HCT116 (cell line): Measurements from ENCODE around the gene PREX1. TPM values are rescaled to one million over a fixed set of nuclear protein-coding genes. Genes with fewer than 3 reads are reported as not detected.

Experiments used
- ATAC-seq: fragments of 200-7000 bp; cut with Tn5 transposase; 2 replicates; pipeline ENCODE4 v1.9.1; 2020; ENCODE audit warnings: mild to moderate bottlenecking, moderate library complexity
- BruUV-seq: library from RNA; stranded (reverse); fragments of 400-500 nt; replicated peaks from 2 replicates; lab custom pipeline; 2021; lab: Mats Ljungman, UMichigan
- CTCF ChIA-PET: fragments of 300-600 bp; sonication (Branson Sonifier 250); formaldehyde crosslinking; loops from one replicate; lab custom pipeline; 2021; ENCODE audit warnings: antibody characterized with exemption; lab: Charles Lee
- POLR2A ChIA-PET: fragments of 300-600, 350-600 bp; sonication (Branson Sonifier 250); formaldehyde crosslinking; loops from one replicate; lab custom pipeline; 2021; ENCODE audit warnings: antibody characterized with exemption; lab: Charles Lee
- RAD21 ChIA-PET, 2 experiments: fragments of 300-600 bp; sonication (Branson Sonifier 250); formaldehyde crosslinking; loops; one replicate each; lab custom pipeline; 2023; ENCODE audit warnings: low total read pairs in 2 of 2; ENCODE audit not compliant: uncharacterized antibody in 2 of 2, unreplicated experiment in 2 of 2, low non-redundant PET in 1 of 2; lab: Charles Lee
- DNase-seq: peaks from one replicate; pipeline ENCODE4 v3.0.0-alpha.2; 2010; ENCODE audit warnings: low read depth, low spot score
- H2AFZ ChIP-seq: fragments of 200-600 bp; shearing (Covaris generic), sonication (generic); 2 replicates; pipeline ENCODE4 v1.6.1; 2017; ENCODE audit warnings: low read depth, mixed run types, mixed read lengths, antibody characterized with exemption, low read length; ENCODE audit not compliant: poor library complexity, severe bottlenecking
- H3K27ac ChIP-seq: 2 replicates; pipeline ENCODE4 v1.5.1; 2012; ENCODE audit warnings: low read depth, low read length
- H3K27me3 ChIP-seq: fragments of 200-600 bp; sonication (generic); 2 replicates; pipeline ENCODE4 v1.6.1; 2016; ENCODE audit warnings: mixed run types, low read length, mixed read lengths; ENCODE audit not compliant: insufficient read depth
- H3K36me3 ChIP-seq, 2 experiments: fragments of 200-500 bp in 1 of 2; fragments of 200-600 bp in 1 of 2; sonication (Bioruptor generic) in 1 of 2; sonication (generic) in 1 of 2; 2 replicates each; pipeline versions ENCODE4 v1.5.1 to v1.6.1; 2014 to 2016; ENCODE audit warnings: low read length in 2 of 2, inconsistent platforms in 1 of 2, mixed read lengths in 1 of 2, mixed run types in 1 of 2; ENCODE audit not compliant: insufficient read depth in 2 of 2, control insufficient read depth in 1 of 2
- H3K4me1 ChIP-seq, 2 experiments: fragments of 200-600 bp in 1 of 2; sonication (generic) in 1 of 2; 2 replicates each; pipeline versions ENCODE4 v1.5.1 to v1.6.1; 2012 to 2017; ENCODE audit warnings: low read length in 2 of 2, inconsistent platforms in 1 of 2, mild to moderate bottlenecking in 1 of 2, mixed read lengths in 1 of 2, mixed run types in 1 of 2, moderate library complexity in 1 of 2; ENCODE audit not compliant: insufficient read depth in 2 of 2, control insufficient read depth in 1 of 2
- H3K4me2 ChIP-seq: fragments of 200-600 bp; sonication (generic); 2 replicates; pipeline ENCODE4 v1.6.1; 2017; ENCODE audit warnings: mixed run types, low read length, mixed read lengths
- H3K4me3 ChIP-seq, 2 experiments: fragments of 200-600 bp in 1 of 2; sonication (generic) in 1 of 2; replicated peaks in 1 of 2; 2 replicates each; pipeline ENCODE4 v1.5.1; 2011 to 2016; ENCODE audit warnings: low read length in 2 of 2, control low read depth in 1 of 2, low read depth in 1 of 2, mild to moderate bottlenecking in 1 of 2, mixed read lengths in 1 of 2, mixed run types in 1 of 2
- H3K79me2 ChIP-seq: fragments of 200-600 bp; sonication (generic); 2 replicates; pipeline ENCODE4 v1.6.1; 2017; ENCODE audit warnings: mild to moderate bottlenecking, mixed run types, low read length, moderate library complexity, mixed read lengths; ENCODE audit not compliant: insufficient read depth
- H3K9ac ChIP-seq: fragments of 200-600 bp; sonication (generic); 2 replicates; pipeline ENCODE4 v1.6.1; 2016; ENCODE audit warnings: low read length, mixed read lengths
- H3K9me2 ChIP-seq: fragments of 200-600 bp; sonication (generic), shearing (Covaris generic); 2 replicates; pipeline ENCODE4 v1.6.1; 2017; ENCODE audit warnings: mixed run types, mild to moderate bottlenecking, moderate library complexity; ENCODE audit not compliant: insufficient read depth
- H3K9me3 ChIP-seq, 2 experiments: fragments of 200-500 bp in 1 of 2; fragments of 200-600 bp in 1 of 2; sonication (Bioruptor generic) in 1 of 2; sonication (generic) in 1 of 2; 2 replicates each; pipeline ENCODE4 v1.6.1; 2014 to 2017; ENCODE audit warnings: low read length in 2 of 2, mixed read lengths in 2 of 2, inconsistent platforms in 1 of 2, low read depth in 1 of 2, mild to moderate bottlenecking in 1 of 2, mixed run types in 1 of 2, moderate library complexity in 1 of 2; ENCODE audit not compliant: control insufficient read depth in 1 of 2, insufficient read depth in 1 of 2
- H4K20me1 ChIP-seq: fragments of 200-600 bp; sonication (generic), shearing (Covaris generic); 2 replicates; pipeline ENCODE4 v1.6.1; 2017; ENCODE audit warnings: mixed run types, mild to moderate bottlenecking, moderate library complexity; ENCODE audit not compliant: insufficient read depth
- CEBPB ChIP-seq: IDR thresholded peaks from 2 replicates; pipeline ENCODE4 v1.6.1; 2012; ENCODE audit warnings: low read depth
- EGR1 ChIP-seq: IDR thresholded peaks from 2 replicates; pipeline ENCODE4 v1.6.1; 2012; ENCODE audit warnings: low read depth
- ELF1 ChIP-seq: IDR thresholded peaks from 2 replicates; pipeline ENCODE4 v1.6.1; 2012; ENCODE audit warnings: low read depth, borderline replicate concordance
- EZH2 ChIP-seq: fragments of 200-600 bp; sonication (generic); IDR thresholded peaks from 2 replicates; pipeline ENCODE4 v1.6.1; 2017; ENCODE audit warnings: antibody characterized with exemption, mixed run types
- JUND ChIP-seq: IDR thresholded peaks from 2 replicates; pipeline ENCODE4 v1.6.1; 2012
- POLR2A ChIP-seq: IDR thresholded peaks from 2 replicates; pipeline ENCODE4 v1.7.0; 2011; ENCODE audit warnings: borderline replicate concordance; ENCODE audit not compliant: insufficient read depth, insufficient read length; ENCODE audit errors: extremely low read depth
- REST ChIP-seq: IDR thresholded peaks from 2 replicates; pipeline ENCODE4 v1.6.1; 2012; ENCODE audit warnings: low read depth
- SRF ChIP-seq: IDR thresholded peaks from 2 replicates; pipeline ENCODE4 v1.6.1; 2012; ENCODE audit warnings: low read depth
- ZNF274 ChIP-seq: fragments of 200-500 bp; sonication (Bioruptor generic); IDR thresholded peaks from 2 replicates; pipeline ENCODE4 v1.6.1; 2014; ENCODE audit warnings: mild to moderate bottlenecking, low read depth, low read length, inconsistent platforms
- intact Hi-C: fragments of 100-400 bp; cut with micrococcal nuclease; formaldehyde crosslinking; loops from 2 replicates; pipeline ENCODE4 v1.10.0; 2022
- total RNA-seq: library from RNA; stranded (reverse); gene quantifications from one replicate; pipeline ENCODE4 v1.2.1, GENCODE V29; 2021; ENCODE audit not compliant: unreplicated experiment

Gene PREX1
- total RNA-seq, 1 experiment from 2014 or later, result 6.1 TPM

GRCh38 chr20:48852609-48853008 lies 24.8 kb upstream of the PREX1 start:
- Histone ChIP-seq H3K9me2 (no peaks in the 10 kb centered on the region), H3K36me3 (no peaks in the 10 kb centered on the region), H4K20me1 (no peaks in the 10 kb centered on the region), H3K27ac (no peak overlapping the region), H3K4me2 (no peak overlapping the region), H3K27me3 (no peaks in the 10 kb centered on the region), H3K4me1 (peaks cover 3 to 5% of the 10 kb centered on the region in 2 experiments; a peak in 3 of 4 replicates), H3K9me3 (no peaks in the 10 kb centered on the region), H2AFZ (no peak overlapping the region), H3K4me3 (no peak overlapping the region), H3K9ac (no peak overlapping the region), H3K79me2 (no peaks in the 10 kb centered on the region)
- BruUV-seq, result no TSS peak
- DNase-seq (no peak), ATAC-seq (no peak)
- TF ChIP-seq EGR1 (no peak), EZH2 (no peak), POLR2A (no peak), ZNF274 (no peak), JUND (no peak), ELF1 (no peak), SRF (no peak), REST (no peak), CEBPB (no peak)
- CTCF ChIA-PET, result no interaction called here
- intact Hi-C loops, result no loop called here
- POLR2A ChIA-PET, result no interaction called here
- RAD21 ChIA-PET, result no interaction called here
